HepG2 (cell line): ENCODE data around the gene PHIP. TPM values are rescaled to one million over a fixed set of nuclear protein-coding genes. Genes with fewer than 3 reads are reported as not detected.

Experiments used
- ATAC-seq: fragments of 200-7000 bp; cut with Tn5 transposase; 3 replicates; pipeline ENCODE4 v1.9.1; 2020; ENCODE audit warnings: mild to moderate bottlenecking, moderate library complexity
- BruUV-seq: library from RNA; stranded (reverse); fragments of 400-500 nt; replicated peaks from 2 replicates; lab custom pipeline; 2021; lab: Mats Ljungman, UMichigan
- CTCF ChIA-PET: fragments of 300-600 bp; formaldehyde crosslinking; extraction: SDS; loops from one replicate; lab custom pipeline; 2021; ENCODE audit warnings: low total read pairs, inconsistent platforms, low intra/inter-chr PET ratio; lab: Yijun Ruan, JAX
- POLR2A ChIA-PET: fragments of 350-600 bp; sonication (Branson Sonifier 250); formaldehyde crosslinking; loops from one replicate; lab custom pipeline; 2020; ENCODE audit warnings: antibody characterized with exemption, inconsistent platforms; lab: Yijun Ruan, JAX
- DNase-seq: peaks from one replicate; pipeline ENCODE4 v3.0.0-alpha.2; 2015; ENCODE audit warnings: low spot score
- FAIRE-seq: peaks from 3 replicates; lab custom pipeline; 2011; peaks lifted over from hg19 to GRCh38; lab: Jason Lieb, UNC
- H2AFZ ChIP-seq: one replicate; pipeline ENCODE4 v1.6.1; 2011; ENCODE audit warnings: low read length, inconsistent platforms
- H3K27ac ChIP-seq: fragments of 300-600 bp; 3 replicates; pipeline ENCODE4 v1.8.0; 2011; ENCODE audit warnings: mixed run types, mild to moderate bottlenecking, mixed read lengths, low read length, inconsistent platforms; ENCODE audit not compliant: insufficient read depth; ENCODE audit errors: extremely low read length
- H3K27me3 ChIP-seq, 2 experiments: fragments of 200-600 bp in 1 of 2; 2 replicates in 1 of 2; 3 replicates in 1 of 2; pipeline versions ENCODE4 v1.6.0 to v1.8.0; 2011; ENCODE audit warnings: low read length in 2 of 2, mild to moderate bottlenecking in 2 of 2, moderate library complexity in 2 of 2, inconsistent platforms in 1 of 2; ENCODE audit not compliant: insufficient read depth in 2 of 2, control insufficient read depth in 1 of 2
- H3K36me3 ChIP-seq, 2 experiments: fragments of 200-600 bp in 1 of 2; replicated peaks in 1 of 2; 2 replicates in 1 of 2; 3 replicates in 1 of 2; pipeline versions ENCODE4 v1.5.1 to v1.8.0; 2011; ENCODE audit warnings: low read length in 2 of 2, inconsistent platforms in 1 of 2; ENCODE audit not compliant: insufficient read depth in 2 of 2, control insufficient read depth in 1 of 2
- H3K4me1 ChIP-seq: 2 replicates; pipeline ENCODE4 v1.5.1; 2012; ENCODE audit warnings: low read length, inconsistent platforms; ENCODE audit not compliant: insufficient read depth
- H3K4me2 ChIP-seq: 2 replicates; pipeline ENCODE4 v1.6.0; 2011; ENCODE audit warnings: low read depth, low read length, inconsistent platforms
- H3K4me3 ChIP-seq, 3 experiments: fragments of 200-600 bp in 1 of 3; sonication (generic), shearing (Covaris generic) in 1 of 3; replicated peaks in 1 of 3; 2 replicates each; pipeline ENCODE4 v1.5.1; 2011 to 2016; ENCODE audit warnings: low read length in 3 of 3, inconsistent platforms in 2 of 3, low read depth in 2 of 3, mild to moderate bottlenecking in 2 of 3, control low read depth in 1 of 3, mixed read lengths in 1 of 3; ENCODE audit not compliant: insufficient read depth in 1 of 3
- H3K79me2 ChIP-seq: one replicate; pipeline ENCODE4 v1.6.1; 2011; ENCODE audit warnings: low read length, inconsistent platforms; ENCODE audit not compliant: insufficient read depth
- H3K9ac ChIP-seq: 2 replicates; pipeline ENCODE4 v1.6.0; 2011; ENCODE audit warnings: mild to moderate bottlenecking, low read depth, low read length, inconsistent platforms; ENCODE audit not compliant: insufficient read depth
- H3K9me3 ChIP-seq: 2 replicates; pipeline ENCODE4 v1.5.1; 2012; ENCODE audit warnings: mild to moderate bottlenecking, low read length
- H4K20me1 ChIP-seq: 2 replicates; pipeline ENCODE4 v1.6.0; 2011; ENCODE audit warnings: inconsistent platforms, mild to moderate bottlenecking, low read length, moderate library complexity; ENCODE audit not compliant: insufficient read depth
- CEBPG ChIP-seq: IDR thresholded peaks from 2 replicates; pipeline ENCODE4 v1.6.1; 2016
- FOXC1 ChIP-seq: sonication (generic); formaldehyde crosslinking; IDR thresholded peaks from 2 replicates; pipeline ENCODE4 v1.8.0; 2022; ENCODE audit warnings: mild to moderate bottlenecking, missing genetic modification reagents, borderline replicate concordance
- GPN1 ChIP-seq: sonication (generic); formaldehyde crosslinking; IDR thresholded peaks from 2 replicates; pipeline ENCODE4 v1.5.1; 2020; ENCODE audit warnings: missing genetic modification reagents, borderline replicate concordance
- GZF1 ChIP-seq: sonication (generic); formaldehyde crosslinking; IDR thresholded peaks from 2 replicates; pipeline ENCODE4 v1.5.1; 2020; ENCODE audit warnings: mild to moderate bottlenecking, missing genetic modification reagents
- MYNN ChIP-seq: sonication (generic); formaldehyde crosslinking; IDR thresholded peaks from 2 replicates; pipeline ENCODE4 v1.4.0; 2020; ENCODE audit warnings: mild to moderate bottlenecking, low read depth, missing genetic modification reagents
- NFE2 ChIP-seq: sonication (generic); formaldehyde crosslinking; IDR thresholded peaks from 2 replicates; pipeline ENCODE4 v1.4.0; 2020; ENCODE audit warnings: missing genetic modification reagents
- PCBP2 ChIP-seq: fragments of 200-400 bp; formaldehyde crosslinking; optimal IDR thresholded peaks from 2 replicates; pipeline ENCODE3; 2018; ENCODE audit warnings: low read length, low read depth; ENCODE audit not compliant: poor library complexity, severe bottlenecking
- PTBP1 ChIP-seq: fragments of 200-400 bp; formaldehyde crosslinking; IDR thresholded peaks from 2 replicates; pipeline ENCODE4 v1.6.1; 2018; ENCODE audit warnings: low read length, low read depth; ENCODE audit not compliant: poor library complexity, severe bottlenecking
- STAT5B ChIP-seq: sonication (generic); formaldehyde crosslinking; IDR thresholded peaks from 2 replicates; pipeline ENCODE4 v1.4.0; 2020; ENCODE audit warnings: missing genetic modification reagents
- SUZ12 ChIP-seq: fragments of 150-350 bp; IDR thresholded peaks from 2 replicates; pipeline ENCODE4 v1.6.1; 2014; ENCODE audit warnings: low read depth, low read length
- ZFP41 ChIP-seq: sonication (generic); formaldehyde crosslinking; IDR thresholded peaks from 2 replicates; pipeline ENCODE4 v1.4.0; 2020; ENCODE audit warnings: mild to moderate bottlenecking, missing genetic modification reagents, borderline replicate concordance
- ZNF652 ChIP-seq: IDR thresholded peaks from 2 replicates; pipeline ENCODE4 v1.6.1; 2016; ENCODE audit warnings: low read depth, borderline replicate concordance
- in situ Hi-C: cut with HindIII; loops from 2 replicates; pipeline ENCODE4 v1.10.0; 2017; ENCODE audit warnings: low pct_unique_long_range_greater_than_20kb; ENCODE audit not compliant: extremely low pct_ligation_motif_present
- intact Hi-C: fragments of 100-400 bp; cut with micrococcal nuclease; formaldehyde crosslinking; loops from one replicate; pipeline ENCODE4 v1.10.0; 2022; ENCODE audit not compliant: unreplicated experiment
- polyA plus RNA-seq, 8 experiments: library from polyadenylated mRNA; depleted of rRNA in 3 of 8; stranded (reverse) in 7 of 8; unstranded in 1 of 8; fragments of >200 nt; fragmentation: Illumina TruSeq in 4 of 8; extraction: Trizol in 4 of 8; gene quantifications; 2 replicates each; pipeline versions ENCODE4 v1.2.1 to v1.2.3, GENCODE V29; 2011 to 2016; ENCODE audit warnings: low read depth in 4 of 8, missing spikeins in 1 of 8, mixed read lengths in 1 of 8; ENCODE audit not compliant: insufficient read depth in 1 of 8
- total RNA-seq, 5 experiments: library from RNA; depleted of rRNA; stranded (reverse); fragments of >200 nt; fragmentation: Illumina TruSeq; extraction: Trizol; gene quantifications; 2 replicates each; pipeline ENCODE4 v1.2.3, GENCODE V29; 2016; ENCODE audit warnings: low read depth in 1 of 5
- TF ChIP-seq, protein P1 (sequence below): sonication (generic); formaldehyde crosslinking; IDR thresholded peaks from 2 replicates; pipeline ENCODE4 v1.8.1; 2023; ENCODE audit warnings: mild to moderate bottlenecking, inconsistent platforms, moderate library complexity, missing genetic modification reagents, borderline replicate concordance

The PHIP gene
- total and polyA plus RNA-seq, 2 of the 13 experiments (the other 11 are each of a cell fraction or from before 2014, with no cell fraction given), result 6.5 to 23.5 TPM

- Histone ChIP-seq H3K27ac (no peak overlapping the region), H3K79me2 (peaks cover 23% of the 10 kb centered on the region), H3K4me1 (peaks cover 19% of the 10 kb centered on the region), H4K20me1 (no peaks in the 10 kb centered on the region), H3K27me3 (no peaks in the 10 kb centered on the region), H2AFZ (no peak overlapping the region), H3K36me3 (peaks cover 8 to 12% of the 10 kb centered on the region in 2 experiments; a peak in 4 of 5 replicates), H3K9ac (no peak overlapping the region), H3K4me3 (no peak overlapping the region), H3K9me3 (no peaks in the 10 kb centered on the region), H3K4me2 (no peak overlapping the region)
- TF ChIP-seq, protein P1, sequence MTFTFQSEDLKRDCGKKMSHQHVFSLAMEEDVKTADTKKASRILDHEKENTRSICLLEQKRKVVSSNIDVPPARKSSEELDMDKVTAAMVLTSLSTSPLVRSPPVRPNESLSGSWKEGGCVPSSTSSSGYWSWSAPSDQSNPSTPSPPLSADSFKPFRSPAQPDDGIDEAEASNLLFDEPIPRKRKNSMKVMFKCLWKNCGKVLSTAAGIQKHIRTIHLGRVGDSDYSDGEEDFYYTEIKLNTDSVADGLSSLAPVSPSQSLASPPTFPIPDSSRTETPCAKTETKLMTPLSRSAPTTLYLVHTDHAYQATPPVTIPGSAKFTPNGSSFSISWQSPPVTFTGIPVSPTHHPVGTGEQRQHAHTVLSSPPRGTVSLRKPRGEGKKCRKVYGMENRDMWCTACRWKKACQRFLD (CRISPR knock-in tag), result no peak
- no peak for TF ChIP-seq ZNF652 (CRISPR knock-in tag)
- no peak for TF ChIP-seq NFE2 (CRISPR knock-in tag)
- no peak for TF ChIP-seq SUZ12
- no peak for TF ChIP-seq PTBP1
- TF ChIP-seq GZF1, result no peak
- TF ChIP-seq PCBP2, result no peak
- no peak for TF ChIP-seq STAT5B (CRISPR knock-in tag)
- no peak for TF ChIP-seq CEBPG (CRISPR knock-in tag)
- TF ChIP-seq FOXC1 (CRISPR knock-in tag), result no peak
- TF ChIP-seq GPN1 (CRISPR knock-in tag), result no peak
- TF ChIP-seq ZFP41 (CRISPR knock-in tag), result no peak
- TF ChIP-seq MYNN (CRISPR knock-in tag), result no peak
- FAIRE-seq, result no peak
- CTCF ChIA-PET, result no interaction called here
- BruUV-seq, result no TSS peak
- ATAC-seq, result no peak
- in situ Hi-C loops, result no loop called here
- intact Hi-C loops, result no loop called here
- DNase-seq, result no peak
- POLR2A ChIA-PET, result no interaction called here
These were observed 38.0 kb downstream of the PHIP start for GRCh38 chr6:79040083-79040482.
